T-helper 2 cell (primary cell): ENCODE results near the gene LTBP2.

Experiments used
- DNase-seq, 5 experiments: peaks; one replicate each; pipeline versions ENCODE4 v3.0.0 to v3.0.0-alpha.2; 2012 to 2022

Gene LTBP2

DNA sequence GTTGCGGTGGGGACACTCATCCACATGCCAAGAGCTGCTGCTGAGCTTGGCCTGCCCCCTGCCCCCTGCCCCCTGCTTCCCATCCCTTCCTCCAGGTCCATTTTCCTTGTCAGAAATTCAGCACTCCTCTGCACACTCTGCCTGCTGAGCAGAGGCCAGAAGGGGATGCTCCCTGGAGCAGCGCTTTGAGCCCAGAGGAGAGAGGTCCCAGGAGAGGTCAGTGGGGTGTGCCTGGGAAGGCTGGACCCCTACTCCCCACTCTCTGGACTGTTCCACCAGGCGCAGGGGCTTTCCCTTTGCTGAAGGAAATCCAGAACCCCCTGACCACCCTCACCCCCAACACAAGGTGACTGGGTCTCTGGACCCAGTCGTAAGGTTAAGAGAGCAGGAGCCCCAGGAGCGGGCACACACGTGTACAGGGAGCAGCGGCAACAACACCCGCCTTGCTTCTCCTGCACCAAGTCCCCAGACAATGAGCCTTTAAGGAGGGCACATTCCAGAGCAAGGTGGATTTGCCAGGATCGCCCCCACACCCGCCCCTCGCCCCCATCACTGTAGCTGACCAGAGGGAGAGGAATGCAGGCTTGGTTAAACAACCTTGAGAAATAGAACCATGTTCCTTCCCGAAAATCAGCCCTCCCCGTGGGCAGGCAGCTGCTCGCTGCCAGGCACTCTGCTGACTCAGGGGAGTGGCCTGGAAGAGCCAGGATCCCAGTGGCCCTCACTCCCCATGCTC, 87.8 kb downstream of the LTBP2 start:
- no peak for DNase-seq

DNA sequence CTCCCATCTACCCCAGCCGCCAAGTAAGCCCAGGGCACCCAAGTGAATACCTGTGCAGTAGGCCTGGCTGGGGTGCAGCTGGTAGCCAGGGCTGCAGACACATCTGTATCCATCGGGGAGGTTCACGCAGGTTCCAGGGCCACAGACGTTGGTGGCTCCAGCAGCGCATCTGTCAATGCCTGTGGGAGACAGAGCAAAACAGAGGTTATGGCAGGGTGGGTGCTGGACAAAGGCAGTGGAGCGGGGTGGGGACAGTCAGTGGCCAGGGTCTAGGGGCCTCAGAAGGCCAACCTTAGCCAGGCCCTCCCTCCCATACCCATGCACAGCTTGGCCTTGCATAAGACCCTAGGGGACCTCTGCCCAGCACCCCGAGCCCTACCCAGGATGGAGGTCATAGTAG, 89.3 kb downstream of the LTBP2 start:
- no peak for DNase-seq

DNA sequence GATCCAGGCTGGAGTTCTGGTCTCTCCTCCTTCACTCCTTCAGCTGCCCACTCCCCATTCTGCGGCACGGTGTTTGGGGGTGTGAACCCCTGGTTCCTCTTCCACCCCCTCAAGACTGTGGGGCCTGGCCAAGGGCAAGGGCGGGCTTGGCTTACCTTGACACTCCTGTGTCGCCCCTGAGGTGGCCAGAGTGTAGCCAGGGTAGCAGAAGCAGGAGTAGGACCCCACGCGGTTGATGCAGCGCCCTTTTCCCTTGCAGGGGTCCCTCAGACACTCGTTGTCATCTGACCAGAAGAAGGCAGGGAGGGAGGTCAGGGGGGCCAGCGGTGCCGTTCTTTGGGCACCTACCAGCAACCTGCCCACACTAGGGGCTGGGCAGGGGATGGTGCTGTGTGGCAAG, 90.3 kb downstream of the LTBP2 start:
- no peak for DNase-seq

DNA sequence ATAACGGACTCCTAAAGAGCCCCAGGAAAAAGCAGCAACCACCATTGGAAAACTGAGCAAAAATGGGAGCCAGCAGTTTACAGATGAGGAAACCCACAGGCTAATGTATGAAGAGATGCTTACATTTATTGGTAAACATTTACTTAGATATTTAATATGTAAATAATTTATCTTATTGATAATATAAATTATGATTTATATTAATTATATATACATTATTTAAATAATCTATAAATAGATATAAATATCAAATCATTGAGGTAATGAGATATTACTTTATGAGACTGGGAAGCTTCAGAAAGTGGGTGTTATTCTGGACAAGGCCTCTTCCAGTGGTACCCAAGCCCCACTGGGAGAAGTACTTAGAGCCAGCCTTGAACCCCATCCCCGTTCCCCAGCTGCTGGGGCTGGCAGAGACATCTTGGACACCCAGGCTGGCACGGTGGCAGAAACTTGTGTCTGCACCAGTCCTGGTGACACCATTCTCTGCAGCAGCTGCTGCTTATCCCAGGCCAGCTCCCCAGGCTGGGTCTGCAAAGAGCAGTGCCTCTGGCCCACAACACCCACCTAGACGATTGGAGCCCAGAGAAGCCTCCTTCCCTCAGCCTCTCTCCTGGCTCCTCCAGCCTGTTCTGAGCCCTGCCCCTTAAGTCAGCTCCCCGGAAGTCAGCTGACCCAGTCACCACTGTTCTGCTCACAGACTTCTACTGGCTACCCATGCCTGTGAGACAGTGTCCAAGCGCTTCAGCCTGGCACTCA, 92.5 kb downstream of the LTBP2 start:
- DNase-seq = no peak

DNA sequence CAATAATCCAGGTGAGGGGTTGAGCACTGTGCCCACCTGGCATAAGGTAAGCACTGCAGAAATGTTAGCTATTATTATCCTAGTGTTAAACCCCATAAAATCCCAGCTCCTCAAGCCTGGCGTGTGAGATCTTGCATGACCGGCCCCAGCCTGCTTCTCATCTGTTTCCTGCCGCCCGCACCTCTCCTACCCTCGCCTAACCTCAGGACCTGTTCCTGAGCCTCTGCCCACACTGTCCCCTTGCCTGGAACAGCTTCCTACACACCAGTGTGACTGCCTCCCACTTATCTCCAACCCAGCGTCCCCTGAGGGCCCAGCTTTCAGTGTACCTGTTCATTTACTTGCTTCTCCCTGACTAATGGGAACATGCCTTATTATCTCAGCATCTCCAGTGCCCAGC, 93.8 kb downstream of the LTBP2 start:
- DNase-seq = no peak

DNA sequence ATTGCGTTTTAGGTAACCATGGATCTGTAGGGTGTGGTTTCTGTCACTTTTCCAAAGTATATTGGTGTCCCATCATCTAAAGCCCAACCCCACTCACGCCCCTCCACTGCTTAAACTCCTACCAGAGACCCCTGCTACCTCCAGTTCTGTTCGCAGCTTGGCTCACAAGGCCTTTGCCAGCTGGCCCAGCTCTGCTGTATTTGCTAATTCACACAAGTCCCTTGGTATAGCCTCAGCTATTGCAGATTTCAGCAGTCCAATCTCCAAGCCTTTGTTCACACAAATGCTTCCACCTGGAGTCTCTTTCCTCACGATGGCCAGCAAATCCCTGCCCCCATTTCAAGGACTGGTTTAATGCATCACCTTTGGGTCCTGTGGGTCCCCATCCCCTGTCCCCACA, 94.3 kb downstream of the LTBP2 start:
- no peak for DNase-seq

DNA sequence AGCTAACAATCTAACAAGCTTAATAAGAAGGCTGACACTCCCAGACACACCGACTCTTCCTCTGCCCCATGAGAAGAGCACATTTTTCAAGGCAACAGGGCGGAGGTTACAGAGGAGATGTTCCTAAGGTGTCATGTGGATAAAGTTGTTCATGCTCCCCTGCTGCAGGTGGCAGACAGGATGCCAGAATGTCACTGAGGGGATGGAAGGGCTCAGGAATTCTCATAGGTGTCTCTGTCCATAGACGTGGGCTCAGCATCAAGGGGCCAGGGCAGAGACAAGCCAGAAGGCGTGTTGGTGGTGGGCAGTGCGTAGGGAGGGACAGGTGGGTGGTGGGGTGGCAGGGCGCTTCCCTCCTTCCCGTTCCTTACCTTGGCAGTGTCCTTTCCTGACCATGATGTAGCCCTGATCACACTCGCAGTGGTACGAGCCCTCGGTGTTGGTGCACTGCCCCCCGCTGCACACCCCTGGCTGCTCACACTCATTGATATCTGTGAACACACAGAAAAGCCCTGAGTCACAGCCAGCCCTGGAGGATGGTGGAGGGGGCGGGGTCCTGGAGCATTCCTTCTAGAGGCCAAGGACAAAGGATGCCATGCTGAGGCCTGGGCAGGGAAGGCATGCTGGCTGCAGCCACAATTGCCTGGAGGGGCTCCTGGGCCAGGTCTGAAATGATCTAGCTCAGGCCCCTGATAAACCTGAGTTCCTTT, 95.4 kb downstream of the LTBP2 start:
- no peak for DNase-seq

DNA sequence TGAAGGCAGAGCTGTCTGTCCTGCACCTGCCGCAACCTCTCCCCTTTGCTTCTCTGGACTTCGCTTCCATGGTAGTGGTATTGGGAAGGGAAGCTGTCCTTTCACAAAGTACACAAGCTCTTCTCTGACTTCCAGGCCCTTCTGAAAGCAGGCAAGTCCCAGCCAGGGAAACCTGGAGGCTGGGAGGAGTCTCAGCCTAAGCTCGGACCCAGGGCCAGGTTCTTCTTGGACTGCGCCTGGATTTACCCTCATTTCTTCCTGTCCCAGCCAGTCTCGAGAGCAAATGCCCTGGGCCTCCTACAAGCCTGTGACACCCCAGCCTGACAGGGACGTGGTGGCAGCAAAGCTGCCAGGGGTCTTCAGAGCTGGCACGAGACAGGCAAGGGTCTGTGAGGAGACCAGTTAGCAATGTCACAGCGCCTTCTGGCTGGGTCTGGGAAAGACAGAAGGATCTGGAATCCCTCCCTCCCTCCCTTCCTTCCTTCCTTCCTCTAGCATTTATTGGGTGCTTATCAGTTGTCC, 96.1 kb downstream of the LTBP2 start:
- DNase-seq = no peak

DNA sequence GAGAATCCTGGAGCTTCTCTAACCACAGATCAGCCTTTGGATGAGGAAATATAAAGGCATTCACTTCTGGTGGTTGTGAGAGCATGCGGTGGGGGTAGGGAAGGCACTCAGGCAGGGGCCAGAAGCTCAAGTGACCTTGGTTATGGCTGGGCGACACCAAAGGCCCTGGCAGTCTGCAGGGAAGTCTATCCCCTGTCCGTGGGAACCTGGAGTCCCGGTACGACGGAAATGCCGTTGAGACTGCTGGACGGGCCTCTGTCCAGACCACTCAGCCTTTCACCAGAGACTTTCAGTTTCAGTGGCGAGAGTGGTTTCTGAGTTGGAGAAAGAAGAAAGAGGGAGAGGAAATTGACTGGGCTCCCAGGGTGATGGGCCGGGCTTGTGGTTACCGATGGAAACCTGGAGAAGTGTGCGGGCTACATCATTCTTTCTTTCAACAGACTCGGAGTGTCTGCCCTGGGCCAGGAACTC, 97.5 kb downstream of the LTBP2 start:
- DNase-seq = no peak

DNA sequence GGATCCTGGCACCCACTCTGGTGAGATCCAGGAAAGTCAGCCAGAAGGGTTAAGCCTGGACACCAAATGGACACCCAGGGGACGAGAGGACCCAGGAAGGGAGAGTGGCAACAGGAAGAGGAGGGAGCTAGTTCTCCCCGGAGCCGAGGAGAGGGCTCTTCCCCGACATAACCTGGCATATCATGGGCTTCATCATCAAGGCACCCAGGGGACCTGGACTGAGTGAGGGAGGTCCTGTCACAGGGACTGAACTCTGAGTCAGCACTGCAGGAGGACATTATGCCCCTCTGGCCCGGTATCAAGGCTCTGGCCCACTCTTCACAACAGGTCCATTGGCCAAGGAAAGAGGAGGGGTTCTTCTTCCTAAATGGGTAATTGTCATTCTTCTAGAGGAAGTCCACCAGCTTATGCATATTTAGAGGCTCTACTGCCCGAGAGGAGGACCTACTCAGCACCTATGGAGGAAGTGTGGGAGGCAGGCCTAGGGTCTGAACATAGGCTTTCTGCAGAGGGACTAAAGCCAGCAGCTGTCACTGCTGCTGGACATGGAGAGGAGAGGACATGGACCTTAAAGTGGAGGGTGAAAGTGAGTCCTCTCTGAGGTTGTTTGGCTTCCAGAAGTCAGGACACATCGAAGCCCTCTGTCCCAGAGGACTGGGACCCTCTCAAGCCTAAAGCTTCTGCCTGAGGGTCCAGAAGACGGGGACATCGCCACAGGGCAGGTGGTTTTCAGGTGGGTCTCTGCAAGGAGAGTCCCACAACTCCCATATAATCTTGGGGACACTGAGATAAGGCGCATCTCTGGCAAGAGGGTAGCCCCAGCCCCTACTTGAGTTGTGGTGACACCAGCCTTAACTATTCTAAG, 99.8 kb downstream of the LTBP2 start:
- no peak for DNase-seq

DNA sequence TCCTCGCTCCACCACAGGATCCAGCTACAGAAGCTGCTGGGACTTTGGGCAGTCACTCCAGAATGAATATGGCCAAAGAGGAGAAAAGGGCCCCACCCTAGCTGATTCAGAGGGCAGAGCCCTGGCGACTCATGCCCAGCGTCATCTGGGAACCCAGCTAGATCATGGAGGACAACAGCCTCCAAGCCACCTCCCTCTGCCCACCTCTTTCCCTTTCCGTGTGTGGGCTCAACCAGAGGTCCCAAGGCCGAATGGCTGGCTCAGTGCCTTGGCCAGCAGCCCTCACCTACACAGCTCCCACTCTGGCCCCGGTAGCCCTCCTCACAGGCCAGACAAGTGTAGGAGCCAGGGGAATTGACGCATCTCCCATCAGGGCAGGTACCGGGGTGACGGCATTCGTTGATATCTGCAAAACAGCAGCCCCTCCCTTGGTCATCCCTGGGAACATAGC, 101.1 kb downstream of the LTBP2 start:
- DNase-seq = no peak

DNA sequence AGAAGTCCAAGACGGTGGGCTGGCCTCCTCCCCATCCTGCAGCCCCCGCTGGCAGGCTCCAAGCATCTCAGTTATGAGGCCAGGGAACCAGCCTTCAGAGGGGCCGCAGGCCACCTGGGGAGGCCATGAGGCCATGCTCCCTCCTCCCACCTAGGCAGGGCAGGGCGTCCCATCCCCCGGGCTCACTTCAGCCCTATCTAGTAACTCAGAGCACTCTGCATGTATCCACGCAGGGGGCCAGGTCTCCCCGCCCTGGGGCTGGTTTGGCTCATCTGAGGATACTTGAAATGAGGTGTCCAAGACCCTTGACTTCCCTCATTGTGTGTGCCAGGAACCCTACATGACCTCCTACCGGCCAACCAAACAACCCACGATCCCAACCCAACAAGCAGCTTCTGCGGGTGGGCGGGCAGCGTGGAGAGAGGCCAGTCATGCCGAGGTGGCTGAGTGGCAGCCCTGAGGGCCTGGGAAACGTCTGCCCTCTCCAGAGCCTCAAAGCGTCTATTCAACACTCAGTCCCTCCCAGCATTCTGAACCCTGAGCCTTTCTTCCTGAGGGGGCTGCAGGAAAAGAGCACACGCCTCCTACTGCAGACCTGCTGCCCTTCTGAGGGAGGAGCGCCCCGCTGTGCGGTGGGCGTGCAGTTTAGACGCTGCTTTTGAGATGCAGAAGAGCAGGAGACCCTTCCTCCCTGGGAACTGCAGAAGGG, 101.7 kb downstream of the LTBP2 start:
- DNase-seq = no peak

DNA sequence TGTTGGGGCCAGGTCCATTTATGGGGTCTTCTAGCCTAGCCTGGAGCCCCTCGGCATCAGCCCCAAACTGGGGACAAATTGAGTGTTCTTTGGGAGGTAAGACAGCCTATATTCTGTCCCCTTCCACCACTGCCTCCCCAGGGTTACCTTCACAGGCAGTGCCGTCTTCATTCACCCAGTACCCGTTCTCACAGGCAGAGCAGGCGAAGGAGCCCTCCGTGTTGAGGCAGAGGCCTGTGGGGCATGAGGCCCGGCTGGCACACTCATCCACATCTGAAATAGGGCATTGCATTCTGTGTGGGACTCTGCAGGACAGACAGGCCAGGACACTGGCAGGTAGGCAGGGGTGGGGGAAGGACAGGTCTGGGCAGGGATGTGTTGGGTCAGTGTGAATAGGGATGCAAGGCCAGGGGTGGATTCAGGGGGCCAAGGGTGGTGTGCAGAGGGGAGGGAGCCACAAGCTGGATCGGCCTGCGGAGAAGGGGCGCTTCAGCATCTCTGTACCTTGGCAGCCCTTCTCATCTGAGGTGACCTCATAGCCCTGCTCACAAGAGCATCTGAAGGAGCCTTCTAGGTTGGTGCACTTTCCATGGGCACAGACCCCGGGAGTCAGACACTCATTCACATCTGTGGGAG, 102.3 kb downstream of the LTBP2 start:
- no peak for DNase-seq

DNA sequence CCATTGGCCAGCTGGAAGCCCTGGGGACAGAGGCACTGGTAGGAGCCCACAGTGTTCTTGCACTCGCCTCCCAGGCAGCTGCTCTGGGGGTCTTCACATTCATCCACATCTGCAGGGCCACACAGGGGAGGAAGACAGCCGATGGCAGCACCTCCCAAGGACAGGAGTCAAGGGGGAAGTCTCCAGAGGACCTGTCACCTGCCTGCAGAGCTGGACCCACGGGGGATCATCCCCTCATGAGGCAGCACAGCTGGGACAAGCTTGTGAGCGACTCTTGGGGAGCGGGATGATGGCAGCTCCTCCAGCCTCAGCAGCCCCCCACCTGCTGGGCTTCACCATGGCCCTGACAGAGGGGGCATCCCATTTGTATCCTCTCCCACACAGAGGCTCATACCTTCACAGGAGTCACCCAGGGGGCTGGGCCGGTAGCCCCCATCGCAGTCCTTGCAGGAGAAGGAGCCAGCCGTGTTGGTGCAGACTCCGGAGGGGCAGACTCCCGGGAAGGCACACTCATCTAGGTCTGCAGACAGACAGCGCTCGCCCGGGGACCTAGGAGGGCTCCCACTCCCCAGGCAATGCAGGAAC, 103.1 kb downstream of the LTBP2 start:
- DNase-seq = no peak

DNA sequence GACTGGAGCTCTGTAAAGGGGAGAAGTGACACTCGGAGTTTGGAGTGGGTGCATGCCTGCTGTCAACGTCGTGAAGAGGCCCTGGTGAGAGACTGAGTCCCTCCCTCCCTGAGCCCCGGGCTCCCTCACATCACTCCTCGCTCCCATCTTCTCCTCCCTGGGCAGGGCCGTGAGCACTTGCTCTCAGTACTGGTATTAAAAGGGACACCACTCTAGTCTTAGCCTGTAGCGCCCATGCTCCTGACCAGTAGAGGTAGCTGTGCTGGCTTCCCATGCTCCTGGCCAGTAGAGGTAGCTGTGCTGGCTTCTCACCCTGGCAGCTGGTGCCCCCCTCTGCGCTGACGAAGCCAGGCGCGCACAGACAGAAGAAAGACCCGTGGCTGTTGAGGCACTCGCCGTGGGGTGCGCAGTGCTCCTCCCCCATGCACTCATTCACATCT, 103.7 kb downstream of the LTBP2 start:
- no peak for DNase-seq

DNA sequence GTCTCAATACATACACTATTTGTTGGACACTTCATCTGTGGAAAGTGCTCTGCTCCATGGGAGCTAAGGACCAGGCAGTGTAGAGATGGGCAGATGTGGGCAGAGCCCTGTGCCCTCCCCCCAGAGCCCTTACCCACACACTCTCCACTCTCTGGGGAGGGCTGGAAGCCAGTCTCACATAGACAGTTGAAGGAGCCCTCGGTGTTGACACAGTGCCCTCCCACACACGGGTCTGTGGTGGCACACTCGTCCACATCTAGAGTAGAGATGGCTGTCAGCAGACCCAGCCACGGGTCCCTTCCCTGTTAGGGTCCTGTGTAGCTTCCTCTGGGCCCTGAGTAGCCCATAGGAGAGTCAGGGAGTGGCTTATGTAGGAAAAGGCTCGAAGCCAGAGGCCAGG, 104.2 kb downstream of the LTBP2 start:
- DNase-seq = no peak

DNA sequence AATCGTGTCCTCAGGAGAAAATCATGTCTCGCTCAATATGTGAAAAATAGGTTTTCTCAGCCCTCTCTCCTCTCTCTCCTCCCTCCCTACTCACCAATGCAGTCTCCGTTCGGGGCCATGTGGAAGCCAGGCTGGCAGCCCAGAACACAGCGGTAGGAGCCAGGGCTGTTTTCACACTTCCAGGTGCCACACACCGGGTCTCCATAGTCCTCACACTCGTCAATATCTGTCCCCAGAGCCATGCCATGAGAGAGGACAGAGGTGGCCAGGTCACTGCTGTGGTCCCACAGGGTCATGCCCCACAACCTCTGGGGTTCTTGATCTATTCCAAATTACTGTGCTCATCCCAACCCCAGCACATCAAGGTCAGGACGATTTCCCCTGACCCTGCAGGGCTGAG, 105.0 kb downstream of the LTBP2 start:
- no peak for DNase-seq

DNA sequence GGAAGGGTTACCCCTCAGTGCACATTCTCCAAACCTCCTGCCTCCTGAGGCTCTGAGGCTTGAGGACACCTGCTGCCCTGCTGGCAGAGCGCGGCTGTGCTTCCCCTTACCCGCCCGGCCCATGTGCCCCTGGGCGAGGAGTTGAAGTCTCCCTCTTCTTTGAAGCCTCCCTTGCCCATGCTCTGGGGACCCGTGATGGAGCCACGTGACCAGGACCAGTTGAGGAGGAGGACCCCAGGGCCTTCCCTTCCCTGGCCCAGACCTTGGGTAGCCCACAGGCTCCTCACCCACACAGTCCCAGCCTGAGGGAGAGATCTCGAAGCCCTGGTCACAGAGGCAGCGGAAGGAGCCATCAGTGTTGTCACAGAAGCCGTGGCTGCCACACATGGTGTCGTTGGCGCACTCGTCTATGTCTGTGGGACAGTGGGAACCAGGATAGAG, 105.6 kb downstream of the LTBP2 start:
- DNase-seq = no peak

DNA sequence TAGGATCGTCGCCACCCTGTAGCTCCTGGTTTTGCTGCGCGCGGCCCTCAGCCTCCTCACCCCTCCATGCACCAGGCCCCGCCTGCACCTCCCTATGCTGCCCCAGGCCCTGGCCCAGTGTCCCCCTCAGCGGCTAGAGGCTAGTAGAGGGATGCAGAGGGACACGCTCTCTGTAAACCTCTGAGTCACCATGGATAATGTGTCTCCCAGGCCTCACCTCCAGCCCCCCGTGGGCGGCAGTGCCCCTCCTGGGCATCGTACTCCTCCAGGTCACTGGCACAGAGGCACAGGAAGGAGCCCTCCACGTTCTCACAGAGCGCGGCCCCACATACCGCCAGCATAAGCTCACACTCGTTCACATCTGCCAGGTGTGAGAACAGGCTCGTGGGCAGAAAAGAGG, 106.2 kb downstream of the LTBP2 start:
- no peak for DNase-seq

DNA sequence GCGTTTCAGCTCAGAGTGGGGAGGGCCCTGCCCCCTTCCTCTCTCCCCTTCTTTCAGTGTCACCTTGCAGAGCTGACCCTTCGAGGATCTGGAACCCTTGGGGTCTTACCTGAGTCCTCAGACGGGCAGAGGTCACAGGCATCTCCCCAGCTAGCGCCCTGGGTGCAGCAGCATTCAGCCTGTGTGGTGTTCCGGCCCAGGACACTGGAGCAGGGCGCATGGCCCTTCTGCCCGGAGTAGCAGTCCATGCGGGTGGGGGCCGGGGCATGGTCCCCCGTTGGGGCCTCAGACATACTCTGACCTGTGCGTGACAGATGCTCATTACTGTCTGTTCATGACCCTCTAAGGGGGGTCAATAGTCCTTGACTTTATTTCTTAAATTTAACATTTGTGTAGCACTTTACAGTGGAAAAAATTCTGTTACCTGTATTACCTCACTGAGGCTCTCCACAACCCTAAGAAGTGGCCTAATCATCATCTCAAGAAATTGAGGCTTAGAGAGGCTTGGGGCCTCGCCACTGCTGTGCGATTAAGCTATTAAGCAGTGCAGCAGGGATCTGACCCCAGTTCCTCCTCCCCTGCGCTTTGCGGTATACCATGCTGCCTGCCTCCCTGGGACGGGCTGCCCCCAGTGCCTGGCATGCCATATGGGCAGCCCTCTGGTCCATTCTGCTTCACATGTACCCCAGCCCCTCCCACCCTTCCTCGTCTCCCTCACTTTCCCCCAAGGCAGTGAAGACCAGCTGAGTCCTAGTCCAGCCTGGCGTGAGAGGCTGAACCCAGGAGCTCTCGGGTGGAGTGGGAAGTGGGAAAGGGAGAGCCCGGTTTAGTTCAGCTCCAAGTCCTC, 106.9 kb downstream of the LTBP2 start:
- no peak for DNase-seq
